GM19438 (cell line): ENCODE results near the gene TPBGL.

ENCODE experiments used
- ATAC-seq: cut with Tn5 transposase; IDR thresholded peaks from one replicate; pipeline ENCODE4 v1.9.1; 2021; ENCODE audit warnings: low read depth; ENCODE audit not compliant: unreplicated experiment

The TPBGL gene

GRCh38 chr11:75286826-75287465 is 46.4 kb downstream of the TPBGL start:
- no peak for ATAC-seq

- ATAC-seq = no peak
Measured at GRCh38 chr11:75287579-75287978, 47.0 kb downstream of the TPBGL start.

GRCh38 chr11:75289511-75289760 is 48.9 kb downstream of the TPBGL start:
- ATAC-seq = no peak

GRCh38 chr11:75289919-75290318 is 49.3 kb downstream of the TPBGL start:
- ATAC-seq = no peak

GRCh38 chr11:75291741-75292140 is 51.2 kb downstream of the TPBGL start:
- no peak for ATAC-seq

- no peak for ATAC-seq
Measured at GRCh38 chr11:75292943-75293342, 52.4 kb downstream of the TPBGL start.
